NCI-H1417 (cell line): ENCODE results near the gene ZNF638.

ENCODE experiments used
- DNase-seq, 3 experiments: peaks; one replicate each; lab custom pipeline; 2025; lab: John Stamatoyannopoulos, UW

The ZNF638 gene

GRCh38 chr2:71336802-71337201, 5.2 kb downstream of the ZNF638 start:
- no peak for DNase-seq

DNA sequence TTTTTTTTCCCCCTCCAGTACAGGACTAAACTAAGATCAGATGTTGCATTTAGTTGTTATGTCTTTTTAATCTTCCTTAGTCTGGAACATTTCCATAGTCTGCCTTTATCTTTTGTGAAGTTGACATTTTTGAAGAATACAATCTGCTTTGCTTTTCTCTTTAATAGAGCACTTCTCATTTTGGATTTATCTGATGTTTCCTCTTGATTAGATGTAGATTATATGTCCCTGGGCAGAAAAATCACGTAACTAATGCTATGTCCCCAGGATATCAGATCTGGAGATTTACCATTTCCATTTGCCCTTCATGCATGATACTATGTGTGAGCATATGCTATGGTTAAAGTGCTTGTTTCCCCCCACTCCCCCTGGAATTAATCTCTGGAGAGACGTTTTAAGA, 6.2 kb downstream of the ZNF638 start:
- DNase-seq, result no peak

GRCh38 chr2:71339685-71340084, 8.1 kb downstream of the ZNF638 start:
- DNase-seq, result no peak

GRCh38 chr2:71340176-71340575, 8.6 kb downstream of the ZNF638 start:
- peak in 1 of 3 experiments; percentile 42 for DNase-seq

- DNase-seq, result peak in 1 of 3 experiments; percentile 13
Measured at GRCh38 chr2:71341645-71342044, 10.1 kb downstream of the ZNF638 start.

DNA sequence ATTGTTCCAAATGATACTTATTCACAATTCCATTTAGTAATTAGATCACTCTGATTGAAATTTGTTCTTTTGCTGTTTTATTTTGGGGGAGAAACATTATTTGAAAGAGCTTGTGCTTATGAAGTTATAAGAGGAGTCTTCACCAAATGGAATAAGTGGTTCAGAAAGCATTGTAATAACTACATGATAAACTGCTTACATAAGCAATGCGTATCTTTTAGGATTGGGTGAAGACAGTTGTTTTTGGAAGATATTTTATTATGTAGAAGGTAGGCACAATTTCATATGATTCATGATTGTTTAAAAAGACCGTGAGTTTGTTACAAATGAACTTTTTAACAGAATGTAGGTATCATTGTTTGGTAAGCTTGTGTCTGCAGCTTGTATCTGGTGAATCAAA, 14.5 kb downstream of the ZNF638 start:
- no peak for DNase-seq

- DNase-seq, result no peak
Measured at GRCh38 chr2:71347517-71347916, 15.9 kb downstream of the ZNF638 start.

GRCh38 chr2:71348302-71348701, 16.7 kb downstream of the ZNF638 start:
- DNase-seq, result no peak

DNA sequence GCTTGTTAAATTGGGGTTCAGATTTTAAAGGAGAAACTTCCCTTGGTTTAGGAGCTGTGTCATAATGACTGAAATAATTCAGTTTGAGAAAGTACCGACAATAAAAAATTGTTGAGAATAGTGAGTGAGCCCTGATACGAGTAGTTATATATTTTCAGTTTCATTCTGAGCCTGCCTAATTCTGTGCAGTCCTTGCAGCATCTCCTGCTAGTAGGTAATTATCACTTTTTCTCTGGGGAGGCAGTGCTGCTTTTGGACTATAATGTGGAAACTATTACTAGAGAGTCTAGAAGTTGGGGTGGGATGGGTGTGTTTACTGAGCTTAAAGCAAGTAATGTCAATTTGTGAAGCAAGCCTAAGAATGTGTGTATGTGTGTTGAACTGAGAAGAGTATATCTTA, 21.7 kb downstream of the ZNF638 start:
- no peak for DNase-seq

GRCh38 chr2:71358931-71359671, 27.5 kb downstream of the ZNF638 start:
- DNase-seq, result no peak

- DNase-seq, result no peak
Measured at GRCh38 chr2:71360434-71360975, 28.9 kb downstream of the ZNF638 start.

GRCh38 chr2:71361631-71362030, 30.0 kb downstream of the ZNF638 start:
- DNase-seq, result no peak

GRCh38 chr2:71362447-71362846, 30.9 kb downstream of the ZNF638 start:
- DNase-seq, result no peak

DNA sequence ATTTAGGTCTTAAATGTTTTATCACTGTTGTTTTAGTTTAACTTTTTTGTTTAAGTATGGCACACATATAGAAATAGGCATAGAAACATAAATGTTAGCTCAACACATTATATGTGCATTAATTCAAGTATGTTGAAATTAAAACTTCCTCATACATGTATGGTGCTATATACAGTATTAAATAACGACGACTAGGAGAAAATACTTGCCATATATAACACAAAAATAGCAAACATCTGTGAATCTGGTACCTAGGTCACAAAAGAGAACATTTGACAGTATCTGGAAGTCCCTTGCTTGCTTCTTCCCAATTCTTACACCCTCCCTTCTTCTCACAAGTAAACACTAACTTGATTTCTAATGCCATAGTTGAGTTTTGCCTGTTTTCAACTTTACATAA, 38.4 kb downstream of the ZNF638 start:
- DNase-seq, result no peak

GRCh38 chr2:71372042-71372441, 40.5 kb downstream of the ZNF638 start:
- DNase-seq, result no peak

GRCh38 chr2:71379086-71379485, 47.5 kb downstream of the ZNF638 start:
- no peak for DNase-seq

- no peak for DNase-seq
Measured at GRCh38 chr2:71380665-71381064, 49.1 kb downstream of the ZNF638 start.

DNA sequence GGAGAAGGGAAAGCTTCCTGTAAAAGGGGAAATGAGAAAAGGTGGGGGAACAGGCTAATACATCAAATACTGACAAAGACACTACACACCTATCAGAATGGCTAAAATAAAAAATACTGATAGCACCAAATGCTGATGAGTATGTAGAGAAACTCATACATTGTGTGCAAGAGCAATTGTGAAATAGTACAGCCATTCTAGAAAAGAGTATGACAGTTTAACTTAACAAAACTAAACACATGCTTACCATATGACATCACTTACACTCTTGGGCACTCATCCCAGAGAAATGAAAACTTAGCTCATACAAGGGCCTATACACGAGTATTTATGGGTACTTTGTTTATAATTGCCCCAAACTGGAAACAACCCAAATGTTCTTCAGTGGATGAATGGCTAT, 53.4 kb downstream of the ZNF638 start:
- DNase-seq, result no peak

GRCh38 chr2:71388214-71388613, 56.6 kb downstream of the ZNF638 start:
- no peak for DNase-seq

DNA sequence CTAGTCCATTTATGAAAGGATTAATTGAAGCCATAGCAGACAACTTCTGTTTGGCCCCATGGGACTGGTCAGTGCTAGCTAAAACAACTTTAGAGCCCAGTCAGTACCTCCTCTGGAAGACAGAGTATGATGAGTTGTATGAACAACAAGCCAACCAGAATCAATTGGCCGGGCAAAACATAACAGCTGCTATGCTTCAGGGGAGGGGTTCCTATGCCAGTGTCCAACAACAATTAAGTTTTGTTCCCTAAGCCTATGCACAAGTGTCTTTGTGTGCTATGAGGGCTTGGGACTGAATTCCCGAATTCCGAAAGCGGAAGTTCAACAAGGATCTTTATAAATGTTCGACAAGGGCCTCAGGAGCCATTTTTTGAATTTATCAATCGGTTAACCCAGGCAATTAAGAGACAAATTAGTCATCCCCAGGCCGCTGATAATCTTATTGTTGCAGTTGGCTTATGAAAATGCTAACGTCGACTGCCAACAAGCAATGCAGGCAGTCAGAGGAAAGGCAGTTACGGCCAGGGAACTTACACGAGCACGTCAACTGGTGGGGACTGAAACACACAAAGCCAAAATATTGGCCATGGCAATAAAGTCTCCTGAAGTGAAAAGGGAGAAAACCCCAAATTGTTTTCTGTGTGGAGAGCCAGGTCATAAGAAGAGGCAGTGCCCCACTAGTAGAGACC, 57.9 kb downstream of the ZNF638 start:
- DNase-seq, result no peak

DNA sequence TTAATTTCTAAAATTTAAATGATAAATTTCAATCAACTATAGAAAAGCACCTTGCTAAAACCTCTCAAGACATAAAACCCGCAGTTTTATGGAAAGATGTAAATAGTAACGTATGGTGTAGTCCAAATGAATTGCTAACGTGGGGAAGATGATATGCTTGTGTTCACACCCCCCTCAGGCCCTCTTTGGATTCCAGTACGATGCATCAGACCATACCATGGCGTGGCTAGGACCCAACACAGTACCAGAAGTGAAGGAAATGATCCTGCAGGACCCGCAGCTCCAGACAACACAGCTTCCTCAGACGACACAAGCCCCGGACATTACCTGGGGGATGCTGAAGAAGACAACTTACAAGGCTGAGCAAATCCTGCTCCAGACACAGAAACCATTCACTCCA, 61.6 kb downstream of the ZNF638 start:
- no peak for DNase-seq

DNA sequence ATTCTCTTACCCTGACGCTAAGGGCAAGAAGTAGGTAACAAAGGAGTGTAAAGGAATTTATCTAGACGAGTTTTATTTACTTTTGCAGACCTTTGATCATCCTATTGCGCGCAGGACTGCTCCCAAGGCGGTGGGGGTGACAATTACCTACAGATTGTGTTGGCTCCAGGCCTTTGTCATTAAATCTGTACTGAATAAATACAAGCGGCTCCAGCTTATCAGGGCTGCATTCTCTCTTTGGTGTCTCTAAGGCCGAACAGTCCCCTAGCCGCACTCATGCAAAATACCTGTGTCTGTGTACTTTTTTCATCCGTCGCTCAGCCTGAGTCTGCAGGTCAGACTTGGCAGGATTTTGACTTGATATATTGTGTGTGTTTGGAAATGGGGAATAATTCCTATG, 63.9 kb downstream of the ZNF638 start:
- no peak for DNase-seq

DNA sequence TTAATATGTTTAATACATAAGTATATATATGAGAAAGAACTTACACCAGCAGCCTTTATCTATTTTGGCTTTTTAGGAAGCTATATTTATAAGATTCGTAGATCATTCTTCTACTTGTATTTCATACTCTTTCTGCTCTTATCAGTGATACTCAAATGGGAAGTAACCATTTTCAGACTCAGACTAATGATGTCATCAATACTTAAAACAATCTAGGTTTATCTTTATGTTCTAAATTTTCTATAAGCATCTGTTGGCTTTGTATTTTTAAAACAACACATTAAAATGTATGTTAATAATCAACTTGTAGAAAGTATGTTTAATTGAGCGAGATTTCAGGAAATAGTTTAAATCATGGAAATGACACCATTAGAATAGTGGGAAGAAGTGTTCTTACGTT, 70.8 kb downstream of the ZNF638 start:
- no peak for DNase-seq
